H9 (cell line): Measurements from ENCODE around the gene LMLN. TPM values are rescaled to one million over a fixed set of nuclear protein-coding genes. Genes with fewer than 3 reads are reported as not detected.

ENCODE experiments used
- DNase-seq: peaks from one replicate; pipeline ENCODE4 v3.0.0-alpha.2; 2017
- H2AFZ ChIP-seq: one replicate; pipeline ENCODE4 v1.6.1; 2013; ENCODE audit warnings: mild to moderate bottlenecking, low read length, control low read depth, moderate library complexity
- H2AK5ac ChIP-seq: 2 replicates; pipeline ENCODE4 v1.6.1; 2013; ENCODE audit warnings: low read length, control low read depth, mixed read lengths; ENCODE audit not compliant: insufficient read length
- H2BK120ac ChIP-seq: one replicate; pipeline ENCODE4 v1.6.1; 2013; ENCODE audit warnings: low read depth, mild to moderate bottlenecking, low read length, control low read depth, inconsistent platforms; ENCODE audit not compliant: poor library complexity, severe bottlenecking
- H2BK12ac ChIP-seq: 2 replicates; pipeline ENCODE4 v1.6.1; 2013; ENCODE audit warnings: low read length, control low read depth, mixed read lengths, low read depth; ENCODE audit not compliant: insufficient read length
- H2BK15ac ChIP-seq: 2 replicates; pipeline ENCODE4 v1.6.1; 2013; ENCODE audit warnings: low read depth, low read length, control low read depth
- H2BK20ac ChIP-seq: one replicate; pipeline ENCODE4 v1.6.1; 2013; ENCODE audit warnings: low read depth, mild to moderate bottlenecking, low read length, control low read depth, inconsistent platforms; ENCODE audit not compliant: poor library complexity, severe bottlenecking
- H2BK5ac ChIP-seq: 2 replicates; pipeline ENCODE4 v1.6.1; 2013; ENCODE audit warnings: low read length, control low read depth, mixed read lengths; ENCODE audit not compliant: insufficient read length
- H3K14ac ChIP-seq: 2 replicates; pipeline ENCODE4 v1.6.1; 2013; ENCODE audit warnings: low read length, control low read depth; ENCODE audit not compliant: insufficient read depth
- H3K18ac ChIP-seq: 2 replicates; pipeline ENCODE4 v1.6.1; 2013; ENCODE audit warnings: low read depth, mild to moderate bottlenecking, mixed read lengths, low read length, control low read depth; ENCODE audit not compliant: insufficient read length
- H3K23ac ChIP-seq: 2 replicates; pipeline ENCODE4 v1.6.1; 2013; ENCODE audit warnings: low read length, control low read depth, mixed read lengths, low read depth; ENCODE audit not compliant: insufficient read length
- H3K23me2 ChIP-seq: 2 replicates; pipeline ENCODE4 v1.6.1; 2013; ENCODE audit warnings: low read depth, mild to moderate bottlenecking, mixed read lengths, low read length, control low read depth; ENCODE audit not compliant: insufficient read length, poor library complexity, severe bottlenecking
- H3K27ac ChIP-seq: 2 replicates; pipeline ENCODE4 v1.5.1; 2013; ENCODE audit warnings: low read length, control low read depth, mixed read lengths, low read depth; ENCODE audit not compliant: insufficient read length
- H3K27me3 ChIP-seq: 2 replicates; pipeline ENCODE4 v1.6.1; 2013; ENCODE audit warnings: low read length, control low read depth, inconsistent platforms; ENCODE audit not compliant: insufficient read depth
- H3K4ac ChIP-seq: 2 replicates; pipeline ENCODE4 v1.6.1; 2013; ENCODE audit warnings: low read depth, mild to moderate bottlenecking, control low read depth, inconsistent platforms, low read length, moderate library complexity
- H3K4me1 ChIP-seq: 2 replicates; pipeline ENCODE4 v1.6.1; 2013; ENCODE audit warnings: low read length, control low read depth, inconsistent platforms; ENCODE audit not compliant: insufficient read depth
- H3K4me2 ChIP-seq: 2 replicates; pipeline ENCODE4 v1.6.1; 2013; ENCODE audit warnings: low read length, control low read depth, mixed read lengths; ENCODE audit not compliant: insufficient read length, insufficient read depth
- H3K56ac ChIP-seq: 2 replicates; pipeline ENCODE4 v1.6.1; 2013; ENCODE audit warnings: low read depth, mild to moderate bottlenecking, mixed read lengths, low read length, control low read depth; ENCODE audit not compliant: insufficient read length
- H3K79me1 ChIP-seq: 2 replicates; pipeline ENCODE4 v1.6.1; 2013; ENCODE audit warnings: low read depth, mild to moderate bottlenecking, moderate library complexity, low read length, control low read depth, inconsistent platforms; ENCODE audit not compliant: insufficient read depth, poor library complexity, severe bottlenecking
- H3K79me2 ChIP-seq: 2 replicates; pipeline ENCODE4 v1.6.1; 2013; ENCODE audit warnings: low read length, control low read depth, inconsistent platforms; ENCODE audit not compliant: insufficient read depth
- H3K9ac ChIP-seq: 2 replicates; pipeline ENCODE4 v1.6.1; 2013; ENCODE audit warnings: low read length, control low read depth, mixed read lengths; ENCODE audit not compliant: insufficient read length; ENCODE audit errors: extremely low read depth
- H3K9me3 ChIP-seq: one replicate; pipeline ENCODE4 v1.6.1; 2013; ENCODE audit warnings: low read depth, low read length, inconsistent platforms; ENCODE audit not compliant: control insufficient read depth
- H3T11ph ChIP-seq: one replicate; pipeline ENCODE4 v1.6.1; 2013; ENCODE audit warnings: mild to moderate bottlenecking, low read length, control low read depth, inconsistent platforms
- H4K20me1 ChIP-seq: one replicate; pipeline ENCODE4 v1.6.1; 2013; ENCODE audit not compliant: control insufficient read depth, insufficient read length, insufficient read depth
- H4K5ac ChIP-seq: 2 replicates; pipeline ENCODE4 v1.6.1; 2013; ENCODE audit warnings: low read depth, mild to moderate bottlenecking, mixed read lengths, low read length, control low read depth; ENCODE audit not compliant: insufficient read length
- H4K8ac ChIP-seq: replicated peaks from 2 replicates; pipeline ENCODE4 v1.6.1; 2013; ENCODE audit warnings: low read length, control low read depth, mixed read lengths, low read depth; ENCODE audit not compliant: insufficient read length
- H4K91ac ChIP-seq: 2 replicates; pipeline ENCODE4 v1.6.1; 2013; ENCODE audit warnings: low read depth, mild to moderate bottlenecking, moderate library complexity, mixed read lengths, low read length, control low read depth; ENCODE audit not compliant: insufficient read length
- H3K27ac Mint-ChIP-seq, 3 experiments: 2 replicates in 2 of 3; 3 replicates in 1 of 3; pipeline ENCODE4 v1.8.0; 2020 to 2021; ENCODE audit warnings: mixed read lengths in 3 of 3, mild to moderate bottlenecking in 1 of 3, moderate library complexity in 1 of 3
- H3K27me3 Mint-ChIP-seq: 2 replicates; pipeline ENCODE4 v1.8.0; 2021; ENCODE audit warnings: low read depth, mild to moderate bottlenecking, moderate library complexity, mixed read lengths
- H3K36me3 Mint-ChIP-seq, 3 experiments: 2 replicates in 2 of 3; 3 replicates in 1 of 3; pipeline ENCODE4 v1.8.0; 2020 to 2021; ENCODE audit warnings: low read depth in 3 of 3, mixed read lengths in 3 of 3; ENCODE audit not compliant: insufficient read depth in 1 of 3
- H3K4me1 Mint-ChIP-seq, 2 experiments: 2 replicates each; pipeline ENCODE4 v1.8.0; 2020; ENCODE audit warnings: mixed read lengths in 2 of 2
- H3K4me3 Mint-ChIP-seq, 2 experiments: 2 replicates in 1 of 2; 3 replicates in 1 of 2; pipeline ENCODE4 v1.8.0; 2020 to 2021; ENCODE audit warnings: mild to moderate bottlenecking in 2 of 2, mixed read lengths in 2 of 2, moderate library complexity in 1 of 2
- H3K9me3 Mint-ChIP-seq, 2 experiments: 2 replicates in 1 of 2; 3 replicates in 1 of 2; pipeline ENCODE4 v1.8.0; 2020; ENCODE audit warnings: mild to moderate bottlenecking in 2 of 2, mixed read lengths in 2 of 2, moderate library complexity in 1 of 2
- CTCF ChIP-seq: fragments of 200-600 bp; sonication (generic); conservative IDR thresholded peaks from 3 replicates; pipeline ENCODE4 v1.8.0; 2021; ENCODE audit warnings: antibody characterized with exemption, mild to moderate bottlenecking
- WGBS: extraction: QIAGEN DNeasy Blood & Tissue Kit; methylation state at CpG from one replicate; pipeline ENCODE4 v1.1.7; 2013; ENCODE audit warnings: missing lambda C conversion rate, low lambda C conversion rate, mixed read lengths; ENCODE audit not compliant: insufficient read length; ENCODE audit errors: extremely low coverage; 5-methylcytosine and 5-hydroxymethylcytosine counted together
- total RNA-seq: library from RNA; stranded (reverse); gene quantifications from 2 replicates; pipeline ENCODE4 v1.2.1, GENCODE V29; 2021

LMLN gene
- total RNA-seq, 1 experiment from 2014 or later = 3.8 TPM

GRCh38 chr3:197953881-197954280, 6.1 kb upstream of the LMLN start:
- Histone ChIP-seq H3K4me2 (no peak overlapping the region), H3K56ac (no peak overlapping the region), H3K18ac (no peak overlapping the region), H3K79me2 (peaks cover 11% of the 10 kb centered on the region; the same call in 1 of the 2 replicates), H4K91ac (no peak overlapping the region), H3K23me2 (peaks cover 10% of the 10 kb centered on the region), H2BK120ac (no peak overlapping the region), H2AFZ (no peak overlapping the region), H3K9ac (no peak overlapping the region), H2BK5ac (no peak overlapping the region), H4K5ac (no peak overlapping the region), H3K14ac (no peak overlapping the region), H3T11ph (no peak overlapping the region), H2BK15ac (no peak overlapping the region), H4K8ac (no peak overlapping the region), H2BK12ac (no peak overlapping the region), H3K27me3 (no peaks in the 10 kb centered on the region), H3K27ac (no peak overlapping the region), H2AK5ac (no peak overlapping the region), H4K20me1 (no peaks in the 10 kb centered on the region), H2BK20ac (no peak overlapping the region), H3K9me3 (no peaks in the 10 kb centered on the region), H3K4ac (no peak overlapping the region), H3K23ac (no peak overlapping the region), H3K4me1 (no peaks in the 10 kb centered on the region), H3K79me1 (peaks cover 7% of the 10 kb centered on the region)
- no peak for TF ChIP-seq CTCF
- peak overlapping the region in 2 of 3 experiments; percentile 6 to 84; a peak in 4 of 7 replicates for H3K27ac Mint-ChIP-seq
- peaks cover 46 to 68% (median 62%) of the 10 kb centered on the region in 3 experiments for H3K36me3 Mint-ChIP-seq
- peaks cover 35 to 44% of the 10 kb centered on the region in 2 experiments for H3K4me1 Mint-ChIP-seq
- 0 out of 5 replicates have a peak overlapping the region, but pooled peaks of 1 of the 2 experiments have one; percentile 19 for H3K4me3 Mint-ChIP-seq
- H3K27me3 Mint-ChIP-seq = no peaks in the 10 kb centered on the region; the same call in 1 of the 2 replicates
- no peak for DNase-seq
- no CpG with 5 or more reads among the region's 7 CpGs for WGBS
- peaks cover 0 to 2% of the 10 kb centered on the region in 2 experiments; a peak in 1 of 5 replicates for H3K9me3 Mint-ChIP-seq
